A549 (cell line): ENCODE data around the gene CD5L. TPM values are rescaled to one million over a fixed set of nuclear protein-coding genes. Genes with fewer than 3 reads are reported as not detected.

Source experiments
- ATAC-seq, 2 experiments: fragments of 200-7000 bp in 1 of 2; fragments of >200 bp in 1 of 2; cut with Nextera tagmentation in 1 of 2; cut with Tn5 transposase in 1 of 2; 3 replicates each; pipeline versions ENCODE4 v1.8.0 to v1.9.1; 2018 to 2020; ENCODE audit warnings: mild to moderate bottlenecking in 1 of 2, moderate library complexity in 1 of 2
- CTCF ChIA-PET: fragments of 300-600 bp; sonication (Branson Sonifier 250); formaldehyde crosslinking; extraction: SDS; loops from one replicate; lab custom pipeline; 2021; ENCODE audit warnings: antibody characterized with exemption, inconsistent platforms; lab: Yijun Ruan, JAX
- POLR2A ChIA-PET: fragments of 350-600 bp; formaldehyde crosslinking; extraction: SDS; loops from one replicate; lab custom pipeline; 2021; ENCODE audit warnings: antibody characterized with exemption, inconsistent platforms; lab: Yijun Ruan, JAX
- DNase-seq, 2 experiments: peaks; one replicate each; pipeline versions ENCODE4 v3.0.0 to v3.0.0-alpha.2; 2011 to 2016; ENCODE audit warnings: low read depth in 1 of 2, low spot score in 1 of 2
- FAIRE-seq: peaks from 2 replicates; lab custom pipeline; 2011; peaks lifted over from hg19 to GRCh38; lab: Jason Lieb, UNC
- H3K27ac ChIP-seq, 2 experiments: fragments of >200 bp; sonication (Bioruptor Twin); formaldehyde crosslinking; 3 replicates each; pipeline ENCODE4 v1.5.1; 2016 to 2017
- H3K4me1 ChIP-seq: fragments of >200 bp; sonication (Bioruptor Twin); formaldehyde crosslinking; 3 replicates; pipeline ENCODE4 v1.6.1; 2016
- H3K4me2 ChIP-seq: fragments of >200 bp; sonication (Bioruptor Twin); formaldehyde crosslinking; 3 replicates; pipeline ENCODE4 v1.6.1; 2016
- H3K4me3 ChIP-seq: fragments of >200 bp; sonication (Bioruptor Twin); formaldehyde crosslinking; 3 replicates; pipeline ENCODE4 v1.5.1; 2016
- H3K9me3 ChIP-seq: fragments of >200 bp; sonication (Bioruptor Twin); formaldehyde crosslinking; 3 replicates; pipeline ENCODE4 v1.6.1; 2016
- CBX8 ChIP-seq: fragments of 200-600 bp; sonication (generic); IDR thresholded peaks from 2 replicates; pipeline ENCODE4 v1.6.1; 2016
- CEBPB ChIP-seq, 2 experiments: fragments of >200 bp in 1 of 2; sonication (Bioruptor Twin) in 1 of 2; formaldehyde crosslinking in 1 of 2; IDR thresholded peaks; 2 replicates each; pipeline ENCODE4 v1.6.1; 2012 to 2016
- CHD2 ChIP-seq: fragments of 150-350 bp; IDR thresholded peaks from 2 replicates; pipeline ENCODE4 v1.6.1; 2014; ENCODE audit warnings: low read length; ENCODE audit not compliant: partially characterized antibody
- CHD4 ChIP-seq: fragments of 200-600 bp; sonication (generic); IDR thresholded peaks from 2 replicates; pipeline ENCODE4 v1.6.1; 2016; ENCODE audit warnings: antibody characterized with exemption, mild to moderate bottlenecking, borderline replicate concordance
- EHF ChIP-seq: fragments of 250-450 bp; sonication (Bioruptor Pico); IDR thresholded peaks from 2 replicates; pipeline ENCODE4 v1.5.0; 2020; ENCODE audit warnings: mild to moderate bottlenecking
- ESRRA ChIP-seq: fragments of 150-350 bp; IDR thresholded peaks from 2 replicates; pipeline ENCODE4 v1.6.1; 2014; ENCODE audit warnings: mild to moderate bottlenecking, low read length, borderline replicate concordance
- GATA3 ChIP-seq: IDR thresholded peaks from 2 replicates; pipeline ENCODE4 v1.6.1; 2012; ENCODE audit warnings: borderline replicate concordance
- HOXA7 ChIP-seq: fragments of 250-450 bp; sonication (Bioruptor Pico); IDR thresholded peaks from 2 replicates; pipeline ENCODE4 v1.5.0; 2020; ENCODE audit warnings: mild to moderate bottlenecking, moderate library complexity
- JUNB ChIP-seq: fragments of >200 bp; sonication (Bioruptor Twin); formaldehyde crosslinking; IDR thresholded peaks from 2 replicates; pipeline ENCODE4 v1.6.1; 2016
- MAFK ChIP-seq: fragments of 450-650 bp; IDR thresholded peaks from 2 replicates; pipeline ENCODE4 v1.6.1; 2014; ENCODE audit not compliant: partially characterized antibody
- NR3C1 ChIP-seq: fragments of >200 bp; sonication (Bioruptor Twin); formaldehyde crosslinking; IDR thresholded peaks from 3 replicates; pipeline ENCODE4 v1.6.1; 2017
- PHF8 ChIP-seq: fragments of 200-600 bp; sonication (generic); IDR thresholded peaks from 2 replicates; pipeline ENCODE4 v1.6.1; 2016; ENCODE audit warnings: low read depth, mild to moderate bottlenecking, antibody characterized with exemption, moderate library complexity, borderline replicate concordance
- POLR2A ChIP-seq: IDR thresholded peaks from 2 replicates; pipeline ENCODE4 v1.6.1; 2012; ENCODE audit warnings: mild to moderate bottlenecking, low read length
- RAD21 ChIP-seq, 2 experiments: fragments of >200 bp in 1 of 2; sonication (Bioruptor Twin) in 1 of 2; formaldehyde crosslinking in 1 of 2; IDR thresholded peaks in 1 of 2; conservative IDR thresholded peaks in 1 of 2; 2 replicates in 1 of 2; 3 replicates in 1 of 2; pipeline ENCODE4 v1.6.1; 2012 to 2018; ENCODE audit warnings: inconsistent platforms in 1 of 2
- RARB ChIP-seq: fragments of 250-450 bp; sonication (Bioruptor Pico); IDR thresholded peaks from 2 replicates; pipeline ENCODE4 v1.8.0; 2021; ENCODE audit warnings: mild to moderate bottlenecking, moderate library complexity
- RCOR1 ChIP-seq: fragments of 150-350 bp; IDR thresholded peaks from 2 replicates; pipeline ENCODE4 v1.6.1; 2014; ENCODE audit warnings: antibody characterized with exemption, low read length, low read depth
- RNF2 ChIP-seq: fragments of 200-600 bp; sonication (generic); IDR thresholded peaks from 2 replicates; pipeline ENCODE4 v1.6.1; 2016; ENCODE audit warnings: low read depth, mild to moderate bottlenecking, antibody characterized with exemption, moderate library complexity, borderline replicate concordance
- TP53 ChIP-seq: fragments of 250-450 bp; sonication (Bioruptor Pico); IDR thresholded peaks from 2 replicates; pipeline ENCODE4 v1.5.0; 2021; ENCODE audit warnings: mild to moderate bottlenecking, moderate library complexity
- ZFP36 ChIP-seq: fragments of 450-650 bp; IDR thresholded peaks from 2 replicates; pipeline ENCODE4 v1.6.1; 2014; ENCODE audit warnings: borderline replicate concordance; ENCODE audit not compliant: partially characterized antibody
- ZNF302 ChIP-seq: fragments of 250-450 bp; sonication (Bioruptor Pico); IDR thresholded peaks from 2 replicates; pipeline ENCODE4 v1.9.0; 2021; ENCODE audit warnings: inconsistent platforms, mild to moderate bottlenecking, moderate library complexity
- whole genome bisulfite sequencing: methylation state at CpG from one replicate; pipeline ENCODE4 v1.1.6; 2017; ENCODE audit errors: missing lambda C conversion rate; 5-methylcytosine and 5-hydroxymethylcytosine counted together
- polyA plus RNA-seq, 4 experiments: library from polyadenylated mRNA; depleted of rRNA in 3 of 4; stranded (reverse); fragments of >200 nt; fragmentation: RNase III in 1 of 4; extraction: RNeasy Plus Mini Kit Qiagen cat#74134 plus additional on column Dnase treatment in 1 of 4; gene quantifications; 2 replicates in 3 of 4; 3 replicates in 1 of 4; pipeline ENCODE4 v1.2.3, GENCODE V29; 2011 to 2017
- TF ChIP-seq, protein P1 (sequence below): fragments of >200 bp; sonication (Bioruptor Twin); formaldehyde crosslinking; IDR thresholded peaks from 2 replicates; pipeline ENCODE4 v1.6.1; 2016
- TF ChIP-seq, protein P2 (sequence below): IDR thresholded peaks from 2 replicates; pipeline ENCODE4 v1.6.1; 2012
- TF ChIP-seq, protein P3 (sequence below): IDR thresholded peaks from 2 replicates; pipeline ENCODE4 v1.6.1; 2012

Gene CD5L
- polyA plus RNA-seq, 2 of the 4 experiments (the other 2 are of a cell fraction) = not detected

DNA sequence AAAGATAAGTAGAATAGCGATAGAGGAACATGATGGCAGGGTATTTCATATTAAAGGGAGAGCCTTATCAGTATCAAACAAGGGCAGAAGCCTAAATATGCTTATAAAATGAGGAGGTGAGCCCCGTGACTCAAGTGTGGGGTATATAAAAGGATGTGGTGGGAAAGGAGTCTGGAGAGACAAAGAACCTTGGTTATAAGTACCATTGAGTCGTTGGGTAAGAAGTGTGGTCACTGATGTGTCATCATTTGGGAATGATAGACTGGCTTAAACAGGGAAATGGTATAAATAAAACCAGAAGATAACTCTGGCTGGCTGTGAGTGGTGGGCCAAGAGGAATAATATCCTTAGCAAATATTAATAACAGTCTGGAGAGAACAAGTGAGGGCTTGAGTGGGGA is 10.9 kb upstream of the CD5L start:
- Histone ChIP-seq H3K4me3 (no peak overlapping the region), H3K27ac (no peak overlapping the region), H3K4me1 (no peaks in the 10 kb centered on the region), H3K9me3 (no peaks in the 10 kb centered on the region), H3K4me2 (no peak overlapping the region)
- no peak for TF ChIP-seq TP53 (CRISPR knock-in tag)
- no peak for TF ChIP-seq RCOR1
- TF ChIP-seq CEBPB (IDR thresholded peaks at IDR 0.05) = no peak
- TF ChIP-seq CBX8 = no peak
- TF ChIP-seq RAD21 (conservative IDR thresholded peaks at IDR 0.05 in 1 of 2, IDR thresholded peaks at IDR 0.05 in 1 of 2) = no peak
- no peak for FAIRE-seq
- DNase-seq = no peak
- CTCF ChIA-PET = interaction anchor here (0.5 to 1.6 kb wide), 2 partner anchors 10 to 129 kb away, joined by 3 read pairs; no protein-coding TSS in a partner anchor
- ATAC-seq = no peak
- 0% methylated on average over 3 of the region's 3 CpGs for WGBS
- POLR2A ChIA-PET = no interaction called here

DNA sequence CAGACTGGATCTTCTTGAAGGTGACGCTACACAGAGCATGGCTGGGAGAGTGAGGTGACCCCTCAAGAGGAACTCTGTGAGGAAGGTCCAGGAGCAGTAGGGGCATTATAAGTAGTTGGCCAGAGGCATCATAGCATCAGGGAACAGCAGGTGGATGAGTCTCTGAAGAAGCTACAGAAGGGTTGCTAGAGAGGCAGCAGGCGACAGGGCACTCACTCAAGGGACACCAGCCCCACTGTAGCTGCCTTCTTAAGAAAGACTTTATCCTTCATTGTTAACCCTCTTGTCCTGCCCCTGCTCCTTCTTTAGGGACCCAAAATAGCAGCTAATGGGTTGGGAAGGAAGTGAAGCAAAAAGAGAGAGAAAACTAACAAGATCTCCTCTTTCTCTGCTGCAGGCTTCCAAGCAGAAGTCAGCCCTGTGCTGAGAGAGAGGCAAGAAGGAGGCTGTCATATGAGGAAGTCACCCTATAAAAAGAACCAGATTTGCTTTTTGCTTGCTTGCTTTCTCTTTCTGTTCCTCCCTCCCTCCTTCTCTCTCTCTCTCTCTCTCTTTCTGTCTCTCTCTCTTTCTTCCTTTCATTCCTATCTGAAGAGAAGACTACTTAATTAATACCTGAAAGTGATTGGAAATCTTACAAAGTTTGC is 7.7 kb upstream of the CD5L start:
- ChIA-PET POLR2A (no interaction called here), CTCF (no interaction called here)
- no peak for TF ChIP-seq ZNF302 (CRISPR knock-in tag)
- no peak for TF ChIP-seq PHF8
- no peak for TF ChIP-seq ZFP36
- TF ChIP-seq GATA3 = no peak
- TF ChIP-seq ESRRA = no peak
- no peak for TF ChIP-seq EHF (CRISPR knock-in tag)
- no peak for TF ChIP-seq CHD2
- no peak for TF ChIP-seq POLR2A
- TF ChIP-seq, protein P1, sequence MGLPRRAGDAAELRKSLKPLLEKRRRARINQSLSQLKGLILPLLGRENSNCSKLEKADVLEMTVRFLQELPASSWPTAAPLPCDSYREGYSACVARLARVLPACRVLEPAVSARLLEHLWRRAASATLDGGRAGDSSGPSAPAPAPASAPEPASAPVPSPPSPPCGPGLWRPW = no peak
- TF ChIP-seq HOXA7 = no peak
- no peak for TF ChIP-seq RARB (CRISPR knock-in tag)
- no peak for TF ChIP-seq CHD4
- TF ChIP-seq, protein P2, sequence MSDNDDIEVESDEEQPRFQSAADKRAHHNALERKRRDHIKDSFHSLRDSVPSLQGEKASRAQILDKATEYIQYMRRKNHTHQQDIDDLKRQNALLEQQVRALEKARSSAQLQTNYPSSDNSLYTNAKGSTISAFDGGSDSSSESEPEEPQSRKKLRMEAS = no peak
- TF ChIP-seq NR3C1 = no peak
- no peak for TF ChIP-seq RAD21 (conservative IDR thresholded peaks at IDR 0.05 in 1 of 2, IDR thresholded peaks at IDR 0.05 in 1 of 2)
- TF ChIP-seq RNF2 = no peak
- TF ChIP-seq JUNB = no peak
- TF ChIP-seq, protein P3, sequence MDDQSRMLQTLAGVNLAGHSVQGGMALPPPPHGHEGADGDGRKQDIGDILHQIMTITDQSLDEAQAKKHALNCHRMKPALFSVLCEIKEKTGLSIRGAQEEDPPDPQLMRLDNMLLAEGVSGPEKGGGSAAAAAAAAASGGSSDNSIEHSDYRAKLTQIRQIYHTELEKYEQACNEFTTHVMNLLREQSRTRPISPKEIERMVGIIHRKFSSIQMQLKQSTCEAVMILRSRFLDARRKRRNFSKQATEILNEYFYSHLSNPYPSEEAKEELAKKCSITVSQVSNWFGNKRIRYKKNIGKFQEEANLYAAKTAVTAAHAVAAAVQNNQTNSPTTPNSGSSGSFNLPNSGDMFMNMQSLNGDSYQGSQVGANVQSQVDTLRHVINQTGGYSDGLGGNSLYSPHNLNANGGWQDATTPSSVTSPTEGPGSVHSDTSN = no peak
- no peak for TF ChIP-seq CEBPB (IDR thresholded peaks at IDR 0.05)
- DNase-seq (no peak), ATAC-seq (no peak), FAIRE-seq (no peak)
- Histone ChIP-seq H3K9me3 (no peaks in the 10 kb centered on the region), H3K27ac (no peak overlapping the region), H3K4me2 (no peak overlapping the region), H3K4me3 (no peak overlapping the region), H3K4me1 (no peaks in the 10 kb centered on the region)
- WGBS = 37% methylated on average over 2 of the region's 2 CpGs

DNA sequence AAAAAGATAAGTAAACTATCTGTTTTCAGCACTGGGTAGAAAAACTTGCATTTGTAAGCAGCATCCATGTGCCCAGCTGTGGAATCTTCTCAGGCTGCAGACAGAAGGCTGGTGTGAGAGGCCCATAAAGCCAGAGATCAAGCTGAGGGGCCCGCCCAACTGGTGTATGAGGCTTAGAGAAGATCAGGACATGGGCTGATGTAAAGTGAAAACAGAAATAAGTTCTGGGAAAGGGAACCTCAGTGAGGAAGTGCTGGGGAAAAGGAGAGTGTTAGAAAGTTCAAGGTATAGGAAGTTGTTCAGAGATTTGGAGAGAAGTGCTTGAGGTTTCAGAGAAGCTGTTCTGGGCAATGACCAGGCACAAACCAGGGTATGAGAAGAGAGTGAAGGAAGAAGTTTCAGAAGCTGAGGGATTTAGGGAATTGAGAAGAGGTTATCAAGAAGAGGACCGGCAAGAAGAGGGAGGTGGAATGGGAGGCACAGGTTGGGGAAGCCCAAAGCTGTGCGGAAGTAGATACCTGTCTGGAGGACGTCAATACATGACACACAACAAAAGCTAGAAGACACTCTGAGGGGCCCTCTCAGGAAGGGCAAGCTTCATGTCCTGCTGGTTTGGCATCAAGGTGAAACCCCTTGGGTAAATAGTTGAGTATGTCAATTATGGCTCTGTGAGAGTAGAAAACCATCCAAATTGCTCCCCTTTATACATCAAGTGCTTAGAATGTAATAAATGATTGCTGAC is 2.7 kb upstream of the CD5L start:
- no peak overlapping the region for H3K4me3 ChIP-seq
- CTCF ChIA-PET = no interaction called here
- H3K4me1 ChIP-seq = no peaks in the 10 kb centered on the region
- POLR2A ChIA-PET = no interaction called here
- no peak overlapping the region for H3K27ac ChIP-seq
- FAIRE-seq (no peak), ATAC-seq (no peak), DNase-seq (no peak)
- TF ChIP-seq RARB (CRISPR knock-in tag) (no peak), HOXA7 (no peak), MAFK (peak; percentile 42), CBX8 (no peak)
- TF ChIP-seq, protein P1 = no peak
- no peaks in the 10 kb centered on the region for H3K9me3 ChIP-seq
- 33% methylated on average over 4 of the region's 4 CpGs for WGBS
- no peak overlapping the region for H3K4me2 ChIP-seq
